SU-DHL-6 (cell line): ENCODE data around the gene CHTF8.

Experiments
- EZH2phosphoT487 ChIP-seq: fragments of 200-600 bp; sonication (generic), shearing (Covaris generic); conservative IDR thresholded peaks from 2 replicates; pipeline ENCODE4 v1.6.1; 2018; ENCODE audit warnings: mild to moderate bottlenecking, antibody characterized with exemption, low read length, moderate library complexity, mixed read lengths
- TF ChIP-seq, protein P1 (sequence below): fragments of 200-600 bp; sonication (generic); IDR thresholded peaks from one replicate; pipeline ENCODE4 v1.5.1; 2017; ENCODE audit warnings: antibody characterized with exemption, mild to moderate bottlenecking, low read length, moderate library complexity; ENCODE audit not compliant: insufficient read depth, poor library complexity, severe bottlenecking

DNA sequence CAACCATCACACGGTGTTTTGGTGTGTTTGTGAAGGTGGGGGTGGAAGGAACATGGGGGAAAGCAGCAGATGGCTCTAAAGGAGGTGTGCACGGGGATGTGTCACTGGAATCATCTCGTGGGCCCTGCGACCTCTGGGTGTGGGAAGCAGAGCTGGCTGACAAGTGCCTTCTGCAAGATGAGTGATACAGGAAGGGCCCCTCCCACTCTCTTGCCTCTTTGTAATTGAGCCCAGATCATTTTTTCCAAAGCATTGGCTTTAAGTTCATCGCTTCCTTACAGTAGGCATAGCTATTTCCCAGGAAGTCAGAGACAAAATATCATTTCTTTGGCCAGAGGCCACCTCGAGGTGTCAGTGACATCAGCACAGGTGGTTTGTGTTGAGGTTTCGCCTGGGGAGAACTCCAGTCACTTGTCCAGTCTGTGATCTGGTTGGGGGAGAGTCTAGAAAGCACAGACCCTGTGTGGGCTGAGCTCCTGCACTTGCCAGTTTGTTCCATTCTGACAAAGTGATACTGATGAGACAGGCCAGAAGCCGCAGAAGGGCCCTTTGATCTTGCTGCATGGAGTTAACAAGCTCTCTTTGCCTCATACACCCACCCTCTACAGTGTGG lies 33.9 kb upstream of the CHTF8 start:
- TF ChIP-seq, protein P1, sequence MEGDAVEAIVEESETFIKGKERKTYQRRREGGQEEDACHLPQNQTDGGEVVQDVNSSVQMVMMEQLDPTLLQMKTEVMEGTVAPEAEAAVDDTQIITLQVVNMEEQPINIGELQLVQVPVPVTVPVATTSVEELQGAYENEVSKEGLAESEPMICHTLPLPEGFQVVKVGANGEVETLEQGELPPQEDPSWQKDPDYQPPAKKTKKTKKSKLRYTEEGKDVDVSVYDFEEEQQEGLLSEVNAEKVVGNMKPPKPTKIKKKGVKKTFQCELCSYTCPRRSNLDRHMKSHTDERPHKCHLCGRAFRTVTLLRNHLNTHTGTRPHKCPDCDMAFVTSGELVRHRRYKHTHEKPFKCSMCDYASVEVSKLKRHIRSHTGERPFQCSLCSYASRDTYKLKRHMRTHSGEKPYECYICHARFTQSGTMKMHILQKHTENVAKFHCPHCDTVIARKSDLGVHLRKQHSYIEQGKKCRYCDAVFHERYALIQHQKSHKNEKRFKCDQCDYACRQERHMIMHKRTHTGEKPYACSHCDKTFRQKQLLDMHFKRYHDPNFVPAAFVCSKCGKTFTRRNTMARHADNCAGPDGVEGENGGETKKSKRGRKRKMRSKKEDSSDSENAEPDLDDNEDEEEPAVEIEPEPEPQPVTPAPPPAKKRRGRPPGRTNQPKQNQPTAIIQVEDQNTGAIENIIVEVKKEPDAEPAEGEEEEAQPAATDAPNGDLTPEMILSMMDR = no peak
- TF ChIP-seq EZH2phosphoT487 = no peak
